B cell (primary cell): ENCODE results near the gene SMIM41.

Experiments used
- CTCF ChIP-seq: fragments of 200-600 bp; IDR thresholded peaks from one replicate; pipeline ENCODE4 v1.8.0; 2022; ENCODE audit warnings: antibody characterized with exemption, mild to moderate bottlenecking
- EZH2 ChIP-seq: IDR thresholded peaks from 2 replicates; pipeline ENCODE4 v1.6.1; 2012; ENCODE audit warnings: borderline replicate concordance, low read depth, mild to moderate bottlenecking, moderate library complexity, low read length; ENCODE audit not compliant: insufficient read depth, poor library complexity, severe bottlenecking

- TF ChIP-seq CTCF (no peak), EZH2 (no peak)
Measured at GRCh38 chr12:52035926-52036325, 43.6 kb upstream of the SMIM41 start.
